Activated gamma-delta T cell (primary cell): ENCODE results near the gene UQCRHL.

Experiments used
- DNase-seq: peaks from one replicate; lab custom pipeline; 2025; lab: John Stamatoyannopoulos, UW

The UQCRHL gene

DNA sequence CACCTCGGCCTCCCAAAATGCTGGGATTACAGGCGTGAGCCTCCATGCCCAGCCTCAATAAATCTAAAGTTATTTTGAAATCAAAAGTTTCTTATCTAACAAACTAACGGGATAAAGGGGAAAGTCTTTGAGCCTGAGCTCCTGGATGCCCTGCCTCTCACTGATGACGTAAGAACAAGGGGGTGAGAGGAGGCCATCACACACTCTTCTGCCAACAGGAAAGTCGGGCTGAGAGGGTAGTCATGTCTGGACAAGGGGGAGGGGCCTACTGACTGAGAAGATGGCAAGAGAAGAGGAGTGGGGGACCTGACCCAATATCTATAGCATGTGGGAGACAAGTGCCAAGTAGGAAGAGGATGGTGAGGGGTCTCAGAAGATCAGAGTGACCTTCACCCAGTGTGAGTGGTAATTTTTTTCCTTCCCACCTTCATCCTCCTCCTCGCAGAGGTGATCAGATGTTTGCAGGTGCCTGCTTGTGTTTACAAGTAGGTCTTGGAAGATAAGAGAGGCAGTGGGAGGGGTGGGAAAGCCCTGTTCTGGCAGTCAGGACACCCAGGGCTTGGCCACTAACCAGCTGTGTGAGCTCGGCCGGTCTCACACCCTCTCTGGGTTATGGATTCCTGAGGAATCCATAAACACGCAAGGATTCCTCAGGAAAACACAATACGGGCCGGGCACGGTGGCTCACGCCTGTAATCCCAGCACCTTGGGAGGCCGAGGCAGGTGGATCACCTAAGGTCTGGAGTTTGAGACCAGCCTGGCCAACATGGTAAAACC lies 9.6 kb downstream of the UQCRHL start:
- no peak for DNase-seq

DNA sequence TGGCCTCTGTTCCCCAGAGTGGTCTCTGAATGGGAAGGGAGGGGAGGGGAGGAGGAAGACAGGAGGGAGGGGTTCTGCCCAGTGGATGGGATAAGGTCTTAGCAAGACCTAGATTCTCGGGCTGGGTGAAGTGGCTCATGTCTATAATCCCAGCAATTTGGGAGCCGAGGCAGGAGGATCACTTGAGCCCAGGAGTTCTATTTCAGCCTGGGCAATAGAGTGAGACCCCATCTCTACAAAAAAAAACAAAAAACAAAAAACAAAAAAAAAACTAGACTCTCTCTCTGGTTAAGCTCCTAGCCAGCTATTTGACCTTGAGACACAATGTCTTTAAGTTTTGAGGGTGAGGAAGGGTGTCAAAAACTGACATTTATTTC lies 11.4 kb downstream of the UQCRHL start:
- no peak for DNase-seq

DNA sequence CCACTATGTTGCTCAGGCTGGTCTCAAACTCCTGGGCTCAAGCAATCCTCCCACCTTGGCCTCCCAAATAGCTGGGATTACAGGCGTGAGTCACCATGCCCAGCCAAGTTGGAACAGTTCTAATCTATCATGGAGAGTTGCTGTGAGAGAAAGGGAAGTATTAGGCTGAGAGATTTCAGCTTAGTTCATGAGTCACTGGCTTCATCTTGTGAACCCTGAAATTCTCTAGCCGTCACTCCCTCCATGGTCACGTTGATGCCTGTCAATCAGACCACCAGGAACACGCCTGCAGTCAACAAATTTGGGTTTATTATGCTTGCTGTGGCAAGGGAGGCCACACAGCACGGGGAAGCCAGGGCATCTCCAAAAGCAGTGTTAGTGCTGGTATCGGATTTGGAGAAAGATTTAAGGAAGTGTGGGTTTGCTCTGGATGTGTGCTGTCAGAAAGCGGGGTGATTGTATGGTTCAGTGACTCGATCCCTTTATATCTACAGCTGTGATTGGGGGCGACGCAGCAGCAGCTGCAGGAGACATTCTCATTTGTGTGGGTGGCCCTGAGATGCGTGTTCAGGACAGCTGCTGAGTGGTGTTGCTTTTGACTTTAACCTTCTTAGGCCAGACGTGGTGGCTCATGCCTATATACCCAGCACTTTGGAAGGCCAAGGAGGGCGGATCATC lies 18.7 kb downstream of the UQCRHL start:
- DNase-seq, result no peak

DNA sequence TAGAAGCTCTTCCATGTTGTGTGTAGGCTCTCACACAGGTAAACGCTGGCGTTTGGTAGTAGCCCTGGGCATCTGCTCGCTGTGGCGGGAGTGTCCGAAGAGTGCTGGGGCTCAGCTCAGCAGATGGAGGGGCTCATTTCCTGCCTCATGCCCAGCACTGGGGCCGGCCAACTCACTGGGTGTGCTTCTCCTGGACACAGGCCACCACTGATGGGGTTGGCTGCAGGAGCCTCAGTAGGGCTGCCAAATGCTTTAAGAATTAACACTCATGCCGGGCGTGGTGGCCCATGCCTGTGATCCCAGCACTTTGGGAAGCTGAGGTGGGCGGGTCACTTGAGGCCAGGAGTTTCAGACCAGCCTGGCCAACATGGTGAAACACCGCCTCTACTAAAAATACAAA lies 20.9 kb downstream of the UQCRHL start:
- no peak for DNase-seq

- DNase-seq, result no peak
These were observed 21.8 kb downstream of the UQCRHL start for GRCh38 chr1:15785683-15786082.

GRCh38 chr1:15777909-15778707 lies 29.3 kb downstream of the UQCRHL start:
- no peak for DNase-seq

DNA sequence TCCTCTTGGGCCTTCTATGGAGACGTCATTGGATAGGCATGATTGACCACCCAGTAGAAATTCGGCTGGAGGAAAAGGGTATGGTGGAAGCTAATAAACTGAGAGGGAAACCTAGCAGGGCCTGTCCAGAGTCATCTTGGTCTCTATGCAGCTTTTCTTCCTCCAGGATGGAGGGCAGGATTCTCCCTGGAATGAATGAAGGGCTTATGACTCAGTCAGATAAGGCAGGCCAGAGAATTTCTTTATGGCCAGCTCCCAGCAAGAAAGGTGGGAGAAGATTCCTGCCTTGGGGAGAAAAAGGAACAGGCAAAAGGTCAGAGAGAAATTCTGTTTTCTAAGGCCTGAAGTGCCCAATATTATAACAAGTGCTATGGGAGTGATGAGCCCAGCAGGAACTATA lies 31.7 kb downstream of the UQCRHL start:
- no peak for DNase-seq

- no peak for DNase-seq
These were observed 35.5 kb downstream of the UQCRHL start for GRCh38 chr1:15771836-15772515.

- no peak for DNase-seq
These were observed 37.0 kb downstream of the UQCRHL start for GRCh38 chr1:15770313-15770962.

DNA sequence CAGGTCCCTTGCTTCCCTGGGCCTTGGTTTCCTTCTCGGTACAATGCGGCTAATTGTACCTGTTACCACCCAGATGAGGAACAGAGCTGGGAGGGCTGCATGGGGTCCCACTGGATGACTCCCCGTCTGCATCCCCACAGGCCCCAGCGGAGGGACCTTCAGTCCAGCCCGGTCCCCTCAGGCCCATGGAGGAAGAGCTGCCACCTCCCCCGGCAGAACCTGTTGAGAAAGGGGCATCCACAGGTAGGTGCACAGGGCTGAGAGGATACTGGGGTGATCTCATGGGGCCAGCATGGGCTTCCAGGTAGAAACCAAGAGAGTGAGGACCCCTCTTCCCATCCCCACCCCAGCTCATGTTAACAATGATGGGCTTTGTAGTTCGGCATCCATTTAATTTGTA lies 39.1 kb downstream of the UQCRHL start:
- no peak for DNase-seq

- no peak for DNase-seq
These were observed 39.5 kb downstream of the UQCRHL start for GRCh38 chr1:15767941-15768340.

GRCh38 chr1:15765495-15766194 lies 41.8 kb downstream of the UQCRHL start:
- no peak for DNase-seq

- no peak for DNase-seq
These were observed 42.6 kb downstream of the UQCRHL start for GRCh38 chr1:15764890-15765289.

DNA sequence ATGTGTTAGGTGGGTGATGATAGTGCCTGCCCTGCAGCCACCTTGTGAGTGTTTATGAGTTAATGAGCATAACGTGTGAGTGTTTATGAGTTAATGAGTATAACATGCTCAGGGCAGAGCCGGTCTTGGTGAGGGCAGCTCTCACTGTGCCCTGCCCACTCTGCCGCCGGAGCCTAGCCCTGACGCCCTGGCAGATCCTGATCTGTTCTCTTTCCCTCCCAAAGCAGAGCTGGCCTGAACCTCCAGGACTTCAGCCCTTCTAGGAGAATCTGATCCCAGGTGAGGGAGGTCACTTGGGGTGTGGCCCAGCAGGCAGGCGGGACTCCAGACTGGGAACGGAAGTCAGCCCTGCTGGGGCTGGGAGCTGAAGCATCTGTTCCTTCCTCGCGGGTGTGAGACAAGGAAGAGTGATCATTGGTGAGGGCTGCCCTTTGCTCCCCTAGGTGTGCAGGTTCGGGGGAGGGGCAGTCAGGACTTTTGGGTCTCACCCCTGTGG lies 43.1 kb downstream of the UQCRHL start:
- DNase-seq, result no peak

DNA sequence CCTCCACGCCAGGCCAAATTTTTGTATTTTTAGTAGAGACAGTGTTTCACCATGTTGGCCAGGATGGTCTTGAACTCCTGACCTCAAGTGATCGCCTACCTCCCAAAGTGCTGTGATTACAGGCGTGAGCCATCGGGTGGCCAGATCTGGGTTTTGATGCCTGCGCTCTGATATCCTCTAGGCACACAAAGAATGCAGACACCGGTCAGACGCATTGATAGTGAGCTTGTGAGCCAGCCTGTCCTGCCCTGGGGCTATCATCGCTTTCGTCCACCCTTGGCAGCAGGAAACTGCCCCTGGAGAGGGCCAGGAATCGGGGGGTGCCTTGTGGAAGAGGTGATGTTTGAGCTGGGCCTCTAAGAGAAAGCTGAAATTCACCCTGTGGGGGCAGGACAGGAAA lies 44.9 kb downstream of the UQCRHL start:
- DNase-seq, result no peak

DNA sequence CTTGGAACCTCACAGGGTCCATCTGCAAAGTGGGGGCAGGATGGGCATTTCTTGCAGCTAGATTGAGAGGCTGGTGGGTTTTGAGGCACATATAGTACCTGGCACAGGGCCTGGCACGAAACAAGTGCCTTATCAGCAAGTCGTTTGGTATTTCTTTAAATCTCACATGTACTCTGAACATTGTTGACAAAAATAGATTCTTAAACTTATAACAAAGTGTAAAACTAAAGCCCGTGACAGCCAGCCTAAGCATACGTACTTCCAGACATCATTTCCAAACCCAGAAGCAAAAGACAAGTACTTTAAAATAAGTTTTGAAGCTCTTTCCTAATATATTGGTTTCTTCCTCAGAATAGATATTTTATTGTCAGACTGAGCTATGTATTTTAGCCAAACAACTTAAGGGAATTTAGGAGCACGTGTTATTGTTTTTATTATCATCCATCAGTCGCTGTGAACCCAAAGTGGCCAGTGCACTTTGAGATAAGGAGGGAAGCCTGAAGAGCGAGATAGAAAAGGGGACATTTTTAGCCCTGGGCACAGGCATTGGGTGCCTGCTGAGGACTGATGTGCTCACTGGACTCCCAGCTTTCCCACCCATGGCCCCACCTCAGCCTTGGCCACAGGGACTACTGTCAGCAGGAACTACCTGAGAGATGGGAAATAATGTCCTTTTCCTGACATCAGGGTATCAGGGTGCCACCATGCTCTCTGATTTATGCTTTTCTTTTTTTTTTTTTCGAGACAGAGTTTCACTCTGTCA lies 45.9 kb downstream of the UQCRHL start:
- DNase-seq, result no peak

- DNase-seq, result no peak
These were observed 46.8 kb downstream of the UQCRHL start for GRCh38 chr1:15760520-15761211.

GRCh38 chr1:15758953-15759661 lies 48.3 kb downstream of the UQCRHL start:
- DNase-seq, result no peak
